NCI-H1048 (cell line): ENCODE measurements around the gene STPG4.

Source experiments
- DNase-seq: peaks from one replicate; lab custom pipeline; 2025; lab: John Stamatoyannopoulos, UW

The STPG4 gene

DNA sequence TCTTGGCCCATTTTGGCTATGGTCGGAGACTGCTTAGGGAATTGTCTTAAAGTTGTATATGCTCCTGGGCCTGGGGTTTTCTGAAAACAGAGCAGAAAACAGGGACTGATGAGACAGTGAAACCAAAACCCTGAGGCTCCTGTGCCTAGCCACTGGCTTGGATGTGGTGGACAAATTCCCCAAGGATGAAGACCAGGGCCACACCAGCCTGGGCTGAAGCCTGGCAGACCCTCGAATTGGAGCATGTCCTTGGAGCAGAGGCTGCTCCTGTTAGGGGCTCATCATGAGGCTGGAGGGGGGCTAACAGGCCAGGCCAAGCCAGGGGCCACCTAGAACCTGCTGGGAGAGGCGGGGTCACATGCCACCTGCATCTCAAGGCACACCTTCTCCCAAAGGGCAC, 68.1 kb downstream of the STPG4 start:
- no peak for DNase-seq

DNA sequence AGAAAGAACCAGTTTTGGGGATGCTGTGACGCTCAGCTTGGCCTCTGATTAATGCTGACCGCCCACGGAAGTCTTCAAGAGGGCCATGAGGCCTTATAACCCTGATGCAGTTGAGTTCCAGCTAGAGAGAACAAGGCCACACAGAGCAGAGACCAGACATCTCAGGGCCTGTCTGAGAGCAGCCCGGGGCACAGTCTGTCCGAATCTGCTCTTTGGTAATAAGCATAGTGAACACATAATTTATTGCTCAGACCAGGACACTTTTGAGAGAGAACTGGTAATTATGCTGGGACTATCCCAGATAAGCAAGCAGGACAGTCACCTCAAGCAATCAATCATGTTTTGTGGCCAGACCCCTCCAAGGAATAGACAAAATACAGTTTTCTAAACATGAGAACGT, 68.5 kb downstream of the STPG4 start:
- DNase-seq = no peak

DNA sequence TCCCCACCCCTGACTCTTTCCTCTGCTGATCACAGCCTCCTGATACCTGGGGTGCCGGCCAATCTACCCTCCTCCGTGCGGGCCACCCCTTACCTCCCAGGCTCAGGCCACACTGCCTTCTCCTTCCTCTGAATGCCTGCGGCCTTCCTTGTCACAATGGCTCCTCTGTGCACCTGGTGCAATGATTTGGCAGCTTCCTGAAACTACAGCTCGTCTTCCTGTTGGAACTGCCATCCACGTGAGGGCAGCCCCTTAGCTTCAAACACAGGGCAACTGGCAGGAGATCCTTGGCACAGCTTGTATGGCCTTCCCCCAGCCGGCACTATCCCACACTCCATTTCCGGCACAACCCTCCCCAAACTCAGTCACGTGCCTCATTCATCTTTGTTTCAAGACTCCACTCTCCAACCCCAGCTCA, 69.0 kb downstream of the STPG4 start:
- DNase-seq = no peak

DNA sequence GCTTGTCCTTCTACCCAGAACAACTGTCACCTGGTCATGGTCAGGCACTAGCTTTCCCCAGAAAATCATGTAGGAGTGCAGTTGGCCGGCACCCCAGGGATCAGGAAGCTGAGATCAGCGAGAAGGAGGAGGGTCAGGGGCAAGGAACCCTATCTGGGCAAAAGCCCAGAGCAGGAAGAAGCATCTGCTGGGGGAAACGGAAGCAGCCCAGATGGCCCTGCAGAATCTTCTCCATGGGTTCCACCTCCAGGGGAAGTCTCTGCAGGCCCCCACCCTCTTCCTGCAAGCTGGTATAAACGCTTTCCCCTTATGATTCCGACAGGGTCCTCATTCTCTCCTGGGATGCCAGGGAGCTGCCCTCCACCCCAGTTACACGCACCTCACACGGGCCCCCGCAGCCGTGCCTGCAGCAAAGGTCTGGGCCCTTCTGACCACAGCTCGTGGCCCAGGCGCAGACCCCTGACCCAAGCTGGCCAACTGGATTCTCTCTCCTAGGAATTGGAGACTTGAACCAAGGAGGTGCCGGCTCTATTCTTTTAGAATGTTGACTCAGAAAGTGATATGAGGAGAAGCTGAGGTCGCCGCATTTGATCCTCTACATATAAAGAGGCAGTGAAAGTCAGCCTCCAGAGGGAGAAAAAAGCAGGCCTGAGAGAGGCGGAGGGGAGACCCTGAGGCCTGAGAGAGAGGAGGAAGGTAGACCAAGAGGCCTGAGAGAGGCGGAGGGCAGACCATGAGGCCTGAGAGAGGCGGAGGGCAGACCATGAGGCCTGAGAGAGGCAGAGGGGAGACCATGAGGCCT, 71.0 kb downstream of the STPG4 start:
- DNase-seq = no peak

DNA sequence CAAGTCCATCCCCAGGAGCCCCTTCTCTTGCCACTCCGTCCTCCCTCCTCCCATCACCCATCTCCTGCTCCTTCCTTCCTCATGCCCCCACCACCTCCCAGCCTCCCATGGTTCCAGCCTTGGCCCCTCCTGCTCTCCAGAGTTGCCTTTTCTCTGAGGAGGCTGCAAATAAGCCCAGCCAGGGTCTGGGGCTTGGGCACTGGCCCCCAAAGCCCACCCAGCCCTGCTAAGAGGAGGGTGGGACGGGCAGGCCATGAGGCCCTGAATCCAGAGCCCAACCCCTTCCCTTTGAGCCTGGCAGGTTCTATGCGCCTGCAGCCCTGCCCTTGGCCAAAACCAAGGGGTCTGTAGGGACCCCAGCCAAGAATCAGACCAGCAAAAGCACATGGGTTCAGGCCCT, 71.6 kb downstream of the STPG4 start:
- DNase-seq = no peak

DNA sequence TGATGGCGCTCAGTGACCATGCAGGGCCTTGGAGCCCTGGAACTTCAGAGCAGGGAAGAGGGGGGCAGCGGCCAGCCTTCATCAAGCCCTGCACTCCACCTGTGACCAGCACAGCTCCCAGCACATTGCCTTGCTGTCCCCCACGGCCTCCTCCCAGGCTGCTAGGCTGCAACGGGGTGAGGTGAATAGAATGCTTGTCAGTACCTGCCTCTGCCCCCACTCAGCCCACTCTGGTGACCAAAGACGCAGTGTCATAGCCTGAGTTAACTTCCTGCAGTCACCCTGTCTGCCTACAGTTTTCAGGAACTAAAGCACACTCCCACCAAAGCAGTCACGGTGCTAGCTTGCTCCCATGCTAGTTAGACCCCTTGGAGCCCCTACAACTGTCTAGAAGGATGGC, 72.1 kb downstream of the STPG4 start:
- DNase-seq = no peak

DNA sequence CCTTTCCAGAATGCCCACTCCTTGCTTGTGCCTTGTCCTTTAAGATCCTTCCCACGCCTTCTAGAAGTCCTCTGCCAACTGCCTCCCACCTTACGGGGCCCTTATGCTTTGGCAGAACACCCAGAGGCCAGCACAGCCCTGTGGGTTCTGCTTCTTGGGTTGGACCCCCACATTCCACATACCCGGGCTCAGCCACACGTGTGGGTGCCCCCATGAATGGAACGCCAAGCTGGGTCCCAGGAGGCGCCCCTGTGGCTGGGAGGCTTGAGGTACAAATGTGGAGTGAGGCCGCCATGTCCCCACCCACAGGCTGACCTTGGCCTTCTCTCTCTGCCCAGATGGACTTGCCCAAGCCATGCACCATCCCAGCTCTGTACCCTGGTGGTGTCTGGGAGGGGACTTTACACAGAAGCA, 74.2 kb downstream of the STPG4 start:
- DNase-seq = no peak

DNA sequence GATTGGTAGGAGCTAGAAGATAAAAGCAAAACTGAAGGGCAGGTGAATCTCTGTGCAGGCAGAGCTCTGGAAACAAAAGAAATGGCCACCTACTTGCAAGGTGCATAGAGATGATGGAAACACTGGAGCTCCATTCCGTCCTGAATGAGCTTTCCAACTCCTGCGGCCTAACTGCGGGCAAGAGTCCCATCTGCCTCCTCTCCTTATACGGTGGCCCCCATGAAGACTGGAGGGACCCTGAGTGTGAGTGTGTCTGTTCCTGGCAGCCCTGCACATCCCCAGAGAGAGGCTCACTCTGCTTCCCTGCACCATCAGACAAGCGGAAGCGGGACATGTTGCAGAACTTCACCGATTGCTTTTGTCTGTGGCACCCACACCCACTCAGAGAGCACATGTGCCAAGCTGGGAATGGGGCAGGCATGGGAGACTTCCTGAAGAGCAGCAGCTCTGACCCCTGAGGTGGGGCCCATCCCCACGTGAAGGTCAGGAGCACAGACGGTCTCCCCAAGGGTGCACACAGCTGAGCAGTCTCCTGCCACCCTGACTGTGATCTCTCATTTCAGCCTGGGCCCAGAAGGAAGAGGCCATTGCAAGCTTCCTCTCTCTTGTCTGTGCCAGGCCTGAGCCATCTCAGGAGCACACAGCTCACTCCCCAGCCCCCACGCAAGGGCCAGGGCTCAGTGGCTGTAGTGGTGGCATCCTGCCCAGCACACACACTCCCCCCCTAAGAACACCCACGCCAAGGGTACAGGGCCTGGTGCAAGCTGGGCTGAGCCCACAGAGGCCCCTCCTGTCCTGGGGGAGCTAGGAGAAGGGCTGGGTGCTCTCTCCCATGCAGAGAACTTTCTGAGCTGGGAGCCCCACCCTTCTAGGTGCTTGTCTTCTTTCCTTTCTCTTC, 75.3 kb downstream of the STPG4 start:
- no peak for DNase-seq

DNA sequence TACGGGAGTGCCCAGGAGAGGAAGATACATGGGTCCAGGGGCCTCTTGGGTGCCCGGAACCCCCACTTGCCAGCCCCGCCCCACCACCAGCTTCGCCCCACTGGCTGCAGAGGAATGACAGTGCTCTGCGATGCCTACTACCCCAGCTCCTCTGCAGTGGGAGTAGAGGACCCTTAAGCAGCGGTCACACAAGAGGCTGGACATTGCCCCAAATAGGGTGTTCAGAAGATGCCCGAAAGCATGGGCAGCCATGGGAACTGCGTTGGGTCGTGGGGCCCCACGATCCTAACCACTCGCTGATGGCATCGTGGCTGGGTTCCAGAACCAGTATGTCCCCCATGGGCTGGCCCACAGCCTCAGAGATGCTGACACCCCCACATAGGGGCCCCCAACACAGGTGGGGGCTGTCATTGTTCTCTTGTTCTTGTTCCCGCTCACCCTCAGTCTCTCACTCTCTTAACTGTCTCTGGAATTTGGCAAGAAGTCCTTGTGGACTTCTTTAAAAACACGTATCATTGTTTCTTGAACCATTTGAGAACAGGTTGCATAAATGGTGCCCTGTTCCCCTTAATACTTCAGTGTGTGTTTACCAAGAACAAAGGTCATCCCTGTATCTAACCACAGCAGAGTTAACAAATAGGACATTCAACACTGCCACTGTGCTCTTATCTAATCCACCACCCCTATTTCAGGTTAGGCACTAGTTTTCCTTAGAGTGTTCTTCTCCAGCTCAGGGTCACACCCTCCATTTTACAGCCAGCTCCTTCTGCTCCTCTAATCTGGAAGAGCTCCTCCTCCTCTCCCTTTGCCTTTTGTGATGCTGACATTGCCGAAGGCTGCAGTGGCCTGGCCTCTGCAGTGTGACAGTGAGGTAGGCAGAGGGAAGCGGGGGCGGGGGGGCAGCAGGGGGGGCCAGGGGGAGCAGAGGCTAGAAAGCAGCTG, 76.3 kb downstream of the STPG4 start:
- no peak for DNase-seq

DNA sequence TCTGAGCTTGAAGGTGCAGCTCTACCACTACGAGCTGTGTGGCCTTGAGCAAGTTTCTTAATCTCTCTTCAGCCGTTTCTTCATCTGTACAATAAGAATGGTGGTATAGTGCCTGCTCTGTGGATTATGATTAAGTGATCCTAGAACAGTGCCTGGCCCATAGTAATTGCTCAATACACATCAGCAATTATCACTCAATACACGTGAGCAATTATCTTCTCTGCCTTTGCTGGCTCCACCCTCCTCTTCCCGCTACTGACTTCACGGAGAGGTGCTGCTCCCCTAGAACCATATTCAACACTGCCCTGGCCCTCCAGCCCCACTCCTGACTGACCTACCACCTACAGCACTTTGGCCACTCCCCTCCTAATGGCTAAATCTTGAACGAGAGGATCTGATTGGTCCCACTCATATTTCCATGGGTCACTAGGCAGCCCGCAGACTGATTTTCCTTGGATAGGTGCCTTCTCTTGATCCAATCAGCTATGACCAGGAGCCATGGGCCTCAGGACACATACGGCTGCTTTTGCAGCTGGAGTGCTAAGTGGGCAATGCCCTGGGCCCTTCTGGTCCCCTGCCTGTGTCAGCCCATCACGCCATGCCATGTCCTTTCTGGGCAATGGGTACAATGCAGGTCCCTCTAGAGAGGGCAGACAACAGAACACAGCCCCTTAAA, 77.5 kb downstream of the STPG4 start:
- DNase-seq = no peak

DNA sequence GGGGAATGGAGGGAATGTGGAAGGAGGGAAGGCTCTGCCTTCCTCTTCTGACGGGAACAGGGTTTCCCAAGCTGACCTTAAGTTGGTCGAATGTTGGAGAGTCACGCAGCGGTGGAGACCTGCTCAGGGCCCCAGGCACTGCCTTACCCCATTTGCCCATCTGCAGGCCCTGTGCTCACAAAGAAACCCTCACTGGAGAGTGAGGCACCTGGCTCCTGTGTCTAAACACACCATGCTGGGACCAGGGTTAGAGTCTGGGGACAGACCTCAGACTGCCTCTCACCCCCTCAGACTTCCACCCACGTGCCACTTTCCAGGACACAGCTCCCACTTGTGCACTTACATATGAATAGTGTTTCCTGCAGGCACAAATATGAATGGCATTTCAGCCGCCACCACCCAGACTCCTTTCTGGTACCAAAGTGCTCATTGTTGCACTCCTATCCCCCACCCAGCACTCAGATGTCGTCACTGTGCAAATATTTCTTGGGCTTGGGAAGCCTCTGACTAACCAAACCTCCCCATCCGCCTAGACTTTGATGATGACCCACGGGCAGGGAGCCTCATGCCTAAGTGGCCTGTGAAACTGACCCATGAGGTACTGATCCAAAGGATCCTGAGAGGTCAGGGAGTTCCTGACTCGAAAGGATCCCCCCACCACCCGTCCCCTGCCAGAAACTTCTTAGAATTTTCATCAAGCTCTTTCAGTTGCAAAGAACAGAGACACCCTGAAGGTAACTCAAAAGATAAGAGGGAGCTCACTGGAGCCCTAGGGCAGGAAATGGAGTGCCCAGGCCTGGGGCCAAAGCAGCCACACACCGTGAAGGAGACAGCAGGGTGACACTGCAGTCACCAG, 78.3 kb downstream of the STPG4 start:
- DNase-seq = no peak

DNA sequence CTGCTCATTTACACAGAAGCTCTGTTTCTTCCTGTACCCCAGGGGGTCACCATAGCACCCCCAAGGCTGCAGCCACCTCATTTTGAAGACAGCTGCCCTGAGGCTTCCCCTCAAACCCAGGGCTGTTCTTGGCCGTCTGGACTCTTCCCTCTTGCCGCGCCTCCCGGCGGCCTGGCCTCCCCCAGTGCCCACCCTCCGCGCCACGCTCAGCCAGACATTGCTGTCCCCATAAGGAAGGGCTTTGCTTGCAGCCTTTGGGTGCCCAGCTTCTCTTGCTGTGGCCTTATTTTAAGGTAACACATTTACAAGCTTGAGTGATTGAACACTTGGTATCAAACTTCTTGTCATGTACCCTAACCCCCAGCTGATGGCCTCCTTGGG, 79.0 kb downstream of the STPG4 start:
- DNase-seq = no peak

DNA sequence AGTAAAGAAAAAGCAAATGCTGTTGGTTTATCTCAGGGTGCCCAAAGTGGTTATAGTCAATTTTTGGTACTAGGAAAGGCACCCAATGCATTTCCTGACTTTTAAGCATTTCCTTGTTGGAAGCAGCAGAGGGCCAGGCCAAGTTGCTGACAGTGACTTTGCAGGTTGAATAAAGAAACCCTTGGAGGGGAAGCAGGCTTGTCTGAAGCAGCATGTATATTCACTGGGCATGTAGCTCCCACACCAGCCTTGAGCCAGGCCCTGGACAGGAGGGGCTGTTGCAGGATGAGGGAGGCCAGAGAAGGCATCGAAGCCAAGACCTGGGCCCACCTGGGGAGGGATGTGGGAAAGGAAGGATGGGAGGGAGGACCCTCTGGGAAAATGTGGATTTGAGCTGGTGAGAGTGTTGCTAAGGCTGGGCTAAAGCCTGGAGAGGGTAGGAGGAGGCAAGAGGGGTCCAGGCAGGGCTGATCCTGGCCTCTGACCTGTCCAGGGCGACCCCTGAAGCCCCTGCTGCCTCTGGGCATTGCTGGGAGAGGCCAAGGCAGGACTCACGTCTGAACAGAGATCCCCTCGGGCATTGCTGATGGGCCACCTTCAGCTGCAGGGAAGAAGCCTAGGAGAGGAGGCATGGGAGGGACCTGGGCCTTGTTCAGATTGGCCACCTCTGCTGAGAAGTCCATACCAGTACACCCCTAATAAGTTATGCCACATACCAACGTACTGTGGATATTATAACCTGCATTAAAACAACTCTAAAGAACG, 79.6 kb downstream of the STPG4 start:
- no peak for DNase-seq

DNA sequence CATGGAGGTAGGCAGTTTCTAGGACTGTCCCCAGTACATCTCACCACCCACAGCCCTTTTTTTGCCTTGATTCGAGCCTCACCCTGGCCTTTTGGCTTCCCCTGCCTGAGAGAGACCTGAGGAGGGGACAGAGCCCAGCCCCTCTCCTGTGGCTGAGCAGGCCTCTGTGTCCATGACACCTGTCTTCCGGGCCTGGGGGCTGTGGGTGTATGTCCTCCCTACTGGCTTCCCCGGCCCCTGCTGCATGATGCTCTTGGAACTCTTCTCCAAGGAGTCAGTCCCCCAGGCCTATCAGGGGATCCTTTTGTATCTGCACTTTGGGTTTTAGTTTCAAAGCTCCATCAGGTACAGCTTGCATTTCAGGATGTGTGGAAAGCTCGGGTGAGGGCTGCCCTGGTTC, 80.4 kb downstream of the STPG4 start:
- DNase-seq = no peak

DNA sequence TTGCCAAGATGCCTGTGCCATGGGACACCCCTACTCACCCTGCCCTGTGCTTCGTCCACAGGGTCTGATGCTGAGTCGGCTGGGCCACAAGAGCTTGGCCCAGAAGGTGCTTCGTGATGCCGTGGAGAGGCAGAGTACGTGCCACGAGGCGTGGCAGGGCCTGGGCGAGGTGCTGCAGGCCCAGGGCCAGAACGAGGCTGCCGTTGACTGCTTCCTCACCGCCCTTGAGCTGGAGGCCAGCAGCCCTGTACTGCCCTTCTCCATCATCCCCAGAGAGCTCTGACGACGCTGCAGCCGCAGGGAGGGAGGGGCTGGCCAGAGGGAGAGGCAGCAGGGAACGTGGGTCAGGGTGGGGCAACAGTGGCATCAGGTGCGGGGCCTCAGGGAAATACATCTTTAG, 81.5 kb downstream of the STPG4 start:
- DNase-seq = no peak

DNA sequence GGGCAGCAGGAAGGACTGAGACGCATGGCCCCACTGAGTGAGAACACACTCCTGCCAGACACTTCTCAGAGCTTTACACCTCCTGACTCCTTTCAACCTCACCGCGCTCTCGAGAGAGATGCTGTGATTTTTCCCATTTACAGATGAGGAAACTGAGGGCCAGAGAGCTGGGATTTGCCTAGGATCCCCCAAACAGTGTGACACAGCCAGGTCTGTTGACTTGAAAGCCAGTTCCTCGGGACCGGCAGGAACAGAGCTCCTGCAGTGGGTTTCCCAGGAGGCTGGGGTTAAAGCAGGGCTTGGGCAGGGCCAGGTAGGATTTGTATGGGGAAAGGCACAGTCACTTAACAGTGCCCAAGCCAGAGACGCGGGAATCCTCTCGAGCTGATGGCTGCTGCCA, 81.9 kb downstream of the STPG4 start:
- no peak for DNase-seq

DNA sequence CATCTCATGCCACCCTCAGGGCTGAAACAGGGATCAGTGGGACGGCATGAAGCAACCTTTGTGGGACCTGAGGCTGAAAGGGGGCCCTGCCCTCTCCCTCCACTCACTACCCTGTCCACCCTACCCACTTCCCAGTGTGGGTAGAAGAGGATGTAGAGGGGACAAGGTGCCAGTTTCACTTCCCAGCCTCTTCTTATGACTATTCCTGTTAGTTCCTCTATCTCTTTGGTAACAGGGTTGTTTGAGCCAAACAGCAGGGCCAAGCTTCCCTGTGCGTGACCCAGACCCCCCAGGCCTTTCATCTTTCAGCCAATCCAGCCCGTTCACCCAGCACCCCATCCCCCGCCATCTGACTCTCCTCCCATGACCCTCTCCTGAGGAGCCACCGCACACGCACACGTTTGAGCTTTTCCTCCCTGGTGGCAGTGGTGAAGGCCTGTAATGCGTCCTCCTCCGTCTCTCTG, 82.3 kb downstream of the STPG4 start:
- DNase-seq = no peak

DNA sequence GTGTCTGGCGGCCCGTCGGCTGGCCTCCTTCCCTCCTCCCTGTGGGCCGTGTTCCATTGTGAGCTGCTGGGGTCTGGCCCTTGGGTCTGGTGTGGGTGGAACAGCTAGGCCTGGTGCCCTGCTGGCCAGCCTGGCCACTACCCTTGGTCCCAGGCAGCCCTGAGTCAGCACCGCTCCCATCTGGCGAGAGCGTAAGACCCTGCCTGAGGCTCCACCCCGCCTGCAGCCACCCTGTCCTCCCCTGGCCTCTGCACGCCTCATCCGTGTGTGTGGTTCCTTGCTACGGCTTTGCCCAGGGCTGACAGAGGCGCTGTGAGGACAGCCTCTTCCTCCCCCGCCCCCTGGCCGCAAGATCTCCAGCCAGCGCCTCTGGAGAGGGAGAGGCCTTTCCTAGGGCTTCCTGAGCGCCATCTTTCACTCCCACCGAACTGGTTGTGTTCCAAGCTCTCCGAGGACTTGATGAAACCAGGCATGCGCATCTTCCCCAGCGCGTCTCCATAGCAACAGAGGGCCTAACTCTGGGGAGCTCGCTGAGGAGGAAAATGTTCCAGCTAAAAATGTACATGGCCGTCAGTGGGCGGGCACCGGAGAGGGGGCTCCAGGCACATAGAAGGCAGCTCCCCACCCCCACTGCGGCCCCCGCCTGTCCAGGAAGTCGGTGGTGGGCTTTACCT, 83.0 kb downstream of the STPG4 start:
- DNase-seq = no peak
